GM19468 (cell line): ENCODE measurements around the gene PPM1H.

ENCODE experiments used
- ATAC-seq: cut with Tn5 transposase; IDR thresholded peaks from one replicate; pipeline ENCODE4 v1.9.1; 2021; ENCODE audit warnings: mild to moderate bottlenecking, moderate library complexity, moderate number of reproducible peaks; ENCODE audit not compliant: unreplicated experiment; ENCODE audit errors: extremely low read depth

Gene PPM1H

DNA sequence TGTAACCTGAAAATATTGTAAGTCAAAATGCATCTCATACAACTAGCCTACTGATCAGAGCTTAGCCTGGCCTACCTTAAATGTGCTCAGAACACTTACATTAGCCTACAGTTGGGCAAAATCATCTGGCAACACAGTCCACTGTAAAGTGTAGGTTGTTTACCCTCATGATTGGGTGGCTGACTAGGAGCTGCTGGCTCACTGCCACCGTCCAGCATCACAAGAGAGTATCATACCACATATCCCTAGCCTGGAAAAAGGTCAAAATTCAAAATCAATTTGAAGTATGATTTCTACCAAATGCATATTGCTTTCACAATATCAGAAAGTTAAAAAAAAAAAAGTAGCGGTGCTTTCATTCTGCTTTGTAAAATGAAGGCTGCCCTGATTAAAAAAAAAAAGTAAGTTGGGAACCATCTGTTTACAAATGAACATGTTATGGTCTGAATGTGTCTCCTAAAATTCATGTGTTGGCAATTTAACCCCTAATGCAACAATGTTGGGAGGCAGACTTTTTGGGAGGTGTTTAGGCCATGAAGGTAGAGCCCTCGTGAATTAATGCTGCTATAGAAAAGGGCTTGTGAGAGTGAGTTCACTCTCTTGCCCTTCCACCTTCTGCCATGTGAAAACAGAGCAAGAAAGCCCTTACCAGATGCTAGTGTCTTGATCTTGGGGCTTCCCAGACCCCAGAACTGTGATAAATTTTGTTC lies 211.8 kb downstream of the PPM1H start:
- ATAC-seq = no peak

GRCh38 chr12:62720661-62721330 lies 214.2 kb downstream of the PPM1H start:
- ATAC-seq = no peak

GRCh38 chr12:62720025-62720424 lies 214.9 kb downstream of the PPM1H start:
- ATAC-seq = no peak

GRCh38 chr12:62718762-62719426 lies 216.1 kb downstream of the PPM1H start:
- ATAC-seq = no peak

DNA sequence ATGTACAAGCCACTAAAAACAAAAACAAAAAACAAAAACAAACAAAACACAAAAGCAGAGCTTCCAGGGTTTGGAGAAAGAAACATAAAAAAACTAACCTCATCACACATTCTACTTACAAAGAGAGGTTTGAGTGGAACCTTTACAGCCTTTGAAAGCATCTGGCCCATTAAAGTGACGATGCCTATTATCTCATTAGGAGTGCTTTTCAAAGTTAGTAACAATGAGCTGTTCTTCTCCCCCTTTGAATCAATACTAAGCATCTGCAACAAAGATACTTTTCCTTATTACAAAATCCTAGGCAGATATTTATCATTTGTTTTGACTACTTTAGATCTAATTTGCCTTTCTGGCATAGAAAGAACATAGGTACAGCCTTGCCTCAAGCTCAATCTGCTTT lies 217.3 kb downstream of the PPM1H start:
- no peak for ATAC-seq

- ATAC-seq = no peak
Observed at GRCh38 chr12:62716866-62717525, 218.0 kb downstream of the PPM1H start.

GRCh38 chr12:62716037-62716436 lies 218.9 kb downstream of the PPM1H start:
- no peak for ATAC-seq

DNA sequence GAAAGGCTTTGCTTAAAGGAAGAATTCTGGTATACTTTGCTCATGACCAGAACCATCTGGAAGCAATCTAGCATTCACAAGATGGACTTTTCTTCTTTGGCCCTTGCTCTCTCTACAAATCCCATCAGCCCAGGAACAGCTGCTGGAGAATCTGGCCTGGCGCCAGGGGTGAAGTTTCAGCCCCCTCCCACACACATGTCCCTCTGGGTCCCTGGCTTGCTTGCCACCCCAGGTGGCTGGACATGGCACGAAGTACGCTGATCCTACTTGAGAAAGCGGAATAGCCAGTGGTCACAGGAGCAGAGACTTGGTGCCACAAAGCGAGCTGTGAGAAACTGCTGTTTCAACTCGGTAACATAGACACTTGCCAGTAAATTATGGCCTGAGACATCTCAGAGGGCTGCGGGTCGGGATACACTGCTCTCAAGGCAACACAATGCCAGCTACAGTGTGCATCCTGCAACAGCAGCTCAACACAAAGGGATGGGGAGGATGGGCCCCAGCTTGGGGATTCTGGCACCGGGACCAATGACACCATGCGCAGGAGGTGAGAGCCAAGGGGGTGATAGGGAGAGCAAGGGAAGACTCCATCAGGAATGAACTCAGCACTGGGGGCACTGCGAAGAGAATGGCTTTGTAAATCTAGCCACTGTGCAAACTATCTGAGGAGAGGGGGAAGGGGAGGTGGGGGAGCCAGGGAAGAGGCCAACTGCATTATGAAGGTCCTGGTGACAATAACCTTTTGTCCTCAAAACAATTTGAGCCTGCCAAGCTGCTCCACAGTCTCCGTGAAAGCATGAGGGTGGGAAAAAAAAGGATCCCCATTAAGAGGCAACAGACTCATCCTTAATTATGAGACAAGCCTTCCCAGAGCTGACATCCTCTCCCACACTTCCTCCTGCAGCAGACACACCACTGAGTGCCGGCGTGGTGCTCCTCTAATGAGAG lies 219.9 kb downstream of the PPM1H start:
- no peak for ATAC-seq

- no peak for ATAC-seq
Observed at GRCh38 chr12:62714181-62714773, 220.7 kb downstream of the PPM1H start.

- ATAC-seq = no peak
Observed at GRCh38 chr12:62713723-62714122, 221.2 kb downstream of the PPM1H start.

DNA sequence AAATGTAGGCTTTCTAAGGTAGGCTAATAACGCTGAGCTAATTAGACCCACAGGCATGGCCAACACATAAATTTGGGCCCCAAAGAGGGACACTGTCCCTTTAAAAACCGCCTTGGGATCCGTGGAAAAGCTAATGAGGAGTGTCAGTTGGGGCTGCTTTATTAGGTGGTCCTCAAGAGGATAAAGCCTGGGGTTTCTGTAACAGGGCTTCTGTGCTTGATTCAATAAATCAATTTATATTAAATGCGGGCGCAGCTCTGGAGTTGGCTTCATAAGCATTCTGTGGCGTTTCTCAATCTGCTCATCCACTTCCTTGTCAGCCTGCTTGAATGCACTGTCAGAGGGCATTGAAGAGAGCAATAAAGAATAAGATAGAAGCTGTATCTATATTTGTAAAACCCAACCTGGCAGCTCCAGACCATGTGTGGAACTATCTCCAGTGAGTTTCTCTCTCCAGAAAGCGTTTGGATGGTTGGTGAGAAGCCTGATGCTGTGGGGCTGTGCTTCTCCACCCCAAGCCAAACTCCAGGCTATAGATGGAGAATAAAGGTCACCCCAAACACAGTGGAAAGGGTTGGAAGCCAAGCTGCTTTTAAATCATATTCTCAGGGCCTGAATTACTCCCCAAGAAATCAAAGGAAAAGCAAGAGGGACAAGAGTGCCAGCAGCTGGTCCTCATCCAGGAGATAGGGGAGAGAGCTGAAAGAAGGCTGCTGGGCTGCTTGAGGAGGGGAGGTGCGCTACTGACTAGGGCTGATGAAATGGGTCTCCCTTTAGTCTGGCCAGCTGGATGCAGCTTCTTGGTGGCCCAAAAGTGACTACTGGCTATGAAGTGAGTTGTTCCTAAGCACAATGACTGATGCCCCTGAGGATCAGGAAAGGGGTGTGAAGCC lies 222.0 kb downstream of the PPM1H start:
- no peak for ATAC-seq

GRCh38 chr12:62711631-62712241 lies 223.2 kb downstream of the PPM1H start:
- ATAC-seq = no peak

DNA sequence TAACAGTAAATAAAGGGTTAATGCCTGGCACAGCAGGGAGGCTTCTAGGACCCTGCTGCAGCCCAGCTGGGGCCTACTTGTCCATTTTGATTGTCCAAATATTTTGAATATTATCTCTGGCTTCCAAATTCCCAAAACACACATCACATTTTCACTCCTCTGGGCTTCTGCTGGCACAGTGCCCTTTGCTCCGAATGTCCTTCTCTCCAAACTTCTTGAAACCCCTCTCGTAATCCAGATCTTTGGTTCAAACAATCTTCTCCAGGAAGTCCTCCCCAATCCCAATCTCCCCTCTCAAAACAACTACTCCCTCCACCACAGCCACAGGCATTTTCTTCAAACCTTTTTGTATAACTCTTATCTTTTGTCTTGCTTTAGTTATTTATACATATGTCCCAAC lies 225.6 kb downstream of the PPM1H start:
- ATAC-seq = no peak

- ATAC-seq = no peak
Observed at GRCh38 chr12:62707939-62708338, 227.0 kb downstream of the PPM1H start.

- ATAC-seq = no peak
Observed at GRCh38 chr12:62705846-62706245, 229.1 kb downstream of the PPM1H start.

DNA sequence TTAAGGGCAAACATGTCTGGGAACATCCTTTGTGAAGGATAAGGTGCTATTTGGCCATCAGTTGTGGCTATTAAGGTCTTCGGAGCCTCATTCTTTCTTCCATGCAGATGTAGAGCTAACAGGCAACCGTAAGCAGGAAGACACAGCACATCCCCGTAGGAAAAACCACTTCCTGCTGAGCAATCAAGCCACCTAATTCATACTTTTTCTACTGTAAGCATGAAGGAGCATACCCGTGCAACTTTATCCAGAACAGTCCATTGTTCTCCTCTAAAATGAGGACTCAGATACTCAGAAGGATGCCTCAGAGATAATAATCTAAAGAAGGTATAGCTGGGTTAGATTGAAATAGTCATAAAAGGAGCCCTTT lies 232.0 kb downstream of the PPM1H start:
- ATAC-seq = no peak

- no peak for ATAC-seq
Observed at GRCh38 chr12:62701492-62701891, 233.5 kb downstream of the PPM1H start.
